HG03103 (cell line): ENCODE data around the gene CTIF.

Experiments used
- ATAC-seq: cut with Tn5 transposase; IDR thresholded peaks from one replicate; pipeline ENCODE4 v1.9.1; 2021; ENCODE audit warnings: low read depth; ENCODE audit not compliant: unreplicated experiment

CTIF gene

GRCh38 chr18:48617844-48618497 is 79.1 kb downstream of the CTIF start:
- no peak for ATAC-seq

GRCh38 chr18:48619016-48619415 is 80.2 kb downstream of the CTIF start:
- no peak for ATAC-seq

- no peak for ATAC-seq
Observed at GRCh38 chr18:48619501-48619900, 80.7 kb downstream of the CTIF start.

- ATAC-seq: no peak
Observed at GRCh38 chr18:48620071-48620470, 81.2 kb downstream of the CTIF start.

GRCh38 chr18:48621240-48621639 is 82.4 kb downstream of the CTIF start:
- ATAC-seq: no peak

GRCh38 chr18:48621815-48622555 is 83.2 kb downstream of the CTIF start:
- ATAC-seq: no peak

- ATAC-seq: no peak
Observed at GRCh38 chr18:48622911-48623431, 84.1 kb downstream of the CTIF start.

- ATAC-seq: no peak
Observed at GRCh38 chr18:48623468-48624235, 84.8 kb downstream of the CTIF start.

GRCh38 chr18:48624856-48625255 is 86.0 kb downstream of the CTIF start:
- ATAC-seq: no peak

- ATAC-seq: no peak
Observed at GRCh38 chr18:48627216-48627615, 88.4 kb downstream of the CTIF start.

GRCh38 chr18:48629730-48630324 is 91.0 kb downstream of the CTIF start:
- ATAC-seq: no peak

- ATAC-seq: no peak
Observed at GRCh38 chr18:48631851-48632250, 93.0 kb downstream of the CTIF start.

- ATAC-seq: no peak
Observed at GRCh38 chr18:48632676-48633257, 93.9 kb downstream of the CTIF start.

- no peak for ATAC-seq
Observed at GRCh38 chr18:48634491-48634890, 95.7 kb downstream of the CTIF start.

GRCh38 chr18:48634975-48635374 is 96.1 kb downstream of the CTIF start:
- no peak for ATAC-seq

GRCh38 chr18:48635806-48636205 is 97.0 kb downstream of the CTIF start:
- no peak for ATAC-seq

GRCh38 chr18:48636436-48636835 is 97.6 kb downstream of the CTIF start:
- ATAC-seq: no peak

GRCh38 chr18:48637081-48637990 is 98.5 kb downstream of the CTIF start:
- ATAC-seq: no peak

GRCh38 chr18:48638451-48638850 is 99.6 kb downstream of the CTIF start:
- no peak for ATAC-seq
